Measurements from ENCODE around the gene RBBP9.
"Not testable (repeated sequence)": the region's sequence is repeated elsewhere in the genome, so short reads cannot be mapped to it uniquely, and the experiment has no call there.

The RBBP9 gene

GRCh38 chr20:18527836-18528235 lies 30.8 kb upstream of the RBBP9 start:
- no peak overlapping the region for H3K4me3 ChIP-seq (ENCODE audit: low read depth in 1 of 5, low read length in 5 of 5)
- no peak overlapping the region for H3K27ac ChIP-seq (ENCODE audit: low read depth, low read length)
- H3K9ac ChIP-seq (ENCODE audit: low read length in 5 of 5): no peak overlapping the region
- H3K27me3 ChIP-seq (ENCODE audit: control insufficient read depth in 5 of 5, insufficient read depth in 4 of 5, low read length in 5 of 5): no peaks in the 10 kb centered on the region
- H3K9me3 ChIP-seq (ENCODE audit: control insufficient read depth in 5 of 5, low read length in 5 of 5): no peaks in the 10 kb centered on the region
- H3K36me3 ChIP-seq (ENCODE audit: control insufficient read depth in 5 of 5, insufficient read depth in 5 of 5, low read length in 5 of 5): peaks cover 51 to 87% (median 77%) of the 10 kb centered on the region in 5 donors
- no peaks in the 10 kb centered on the region for H3K4me1 ChIP-seq (ENCODE audit: control insufficient read depth in 5 of 5, insufficient read depth in 5 of 5, low read length in 5 of 5)

GRCh38 chr20:18527339-18527738 lies 30.3 kb upstream of the RBBP9 start:
- Histone ChIP-seq H3K4me3 (ENCODE audit: low read depth in 1 of 5, low read length in 5 of 5) (no peak overlapping the region), H3K27ac (ENCODE audit: low read depth, low read length) (no peak overlapping the region), H3K9ac (ENCODE audit: low read length in 5 of 5) (no peak overlapping the region), H3K9me3 (ENCODE audit: control insufficient read depth in 5 of 5, low read length in 5 of 5) (no peaks in the 10 kb centered on the region), H3K36me3 (ENCODE audit: control insufficient read depth in 5 of 5, insufficient read depth in 5 of 5, low read length in 5 of 5) (peaks cover 47 to 82% (median 72%) of the 10 kb centered on the region in 5 donors), H3K4me1 (ENCODE audit: control insufficient read depth in 5 of 5, insufficient read depth in 5 of 5, low read length in 5 of 5) (no peaks in the 10 kb centered on the region), H3K27me3 (ENCODE audit: control insufficient read depth in 5 of 5, insufficient read depth in 4 of 5, low read length in 5 of 5) (no peaks in the 10 kb centered on the region)

- H3K27me3 ChIP-seq (ENCODE audit: control insufficient read depth in 5 of 5, insufficient read depth in 4 of 5, low read length in 5 of 5); H3K9ac ChIP-seq (ENCODE audit: low read length in 5 of 5); H3K27ac ChIP-seq (ENCODE audit: low read depth, low read length); H3K4me1 ChIP-seq (ENCODE audit: control insufficient read depth in 5 of 5, insufficient read depth in 5 of 5, low read length in 5 of 5); H3K4me3 ChIP-seq (ENCODE audit: low read depth in 1 of 5, low read length in 5 of 5); H3K9me3 ChIP-seq (ENCODE audit: control insufficient read depth in 5 of 5, low read length in 5 of 5): not testable (repeated sequence)
- H3K36me3 ChIP-seq (ENCODE audit: control insufficient read depth in 5 of 5, insufficient read depth in 5 of 5, low read length in 5 of 5): peaks cover 43 to 80% (median 67%) of the 10 kb centered on the region in 5 donors
Observed at GRCh38 chr20:18526761-18527160, 29.7 kb upstream of the RBBP9 start.

- Histone ChIP-seq H3K27ac (ENCODE audit: low read depth, low read length) (no peak overlapping the region), H3K27me3 (ENCODE audit: control insufficient read depth in 5 of 5, insufficient read depth in 4 of 5, low read length in 5 of 5) (no peaks in the 10 kb centered on the region), H3K4me3 (ENCODE audit: low read depth in 1 of 5, low read length in 5 of 5) (no peak overlapping the region), H3K36me3 (ENCODE audit: control insufficient read depth in 5 of 5, insufficient read depth in 5 of 5, low read length in 5 of 5) (peaks cover 40 to 74% (median 55%) of the 10 kb centered on the region in 5 donors), H3K9me3 (ENCODE audit: control insufficient read depth in 5 of 5, low read length in 5 of 5) (no peaks in the 10 kb centered on the region), H3K4me1 (ENCODE audit: control insufficient read depth in 5 of 5, insufficient read depth in 5 of 5, low read length in 5 of 5) (no peaks in the 10 kb centered on the region), H3K9ac (ENCODE audit: low read length in 5 of 5) (no peak overlapping the region)
Observed at GRCh38 chr20:18524646-18525045, 27.6 kb upstream of the RBBP9 start.

- H3K9ac ChIP-seq (ENCODE audit: low read length in 5 of 5): no peak overlapping the region
- no peaks in the 10 kb centered on the region for H3K9me3 ChIP-seq (ENCODE audit: control insufficient read depth in 5 of 5, low read length in 5 of 5)
- H3K27me3 ChIP-seq (ENCODE audit: control insufficient read depth in 5 of 5, insufficient read depth in 4 of 5, low read length in 5 of 5): no peaks in the 10 kb centered on the region
- no peak overlapping the region for H3K4me3 ChIP-seq (ENCODE audit: low read depth in 1 of 5, low read length in 5 of 5)
- H3K4me1 ChIP-seq (ENCODE audit: control insufficient read depth in 5 of 5, insufficient read depth in 5 of 5, low read length in 5 of 5): no peaks in the 10 kb centered on the region
- H3K36me3 ChIP-seq (ENCODE audit: control insufficient read depth in 5 of 5, insufficient read depth in 5 of 5, low read length in 5 of 5): peaks cover 28 to 58% (median 39%) of the 10 kb centered on the region in 5 donors
- no peak overlapping the region for H3K27ac ChIP-seq (ENCODE audit: low read depth, low read length)
Observed at GRCh38 chr20:18523066-18523465, 26.0 kb upstream of the RBBP9 start.

GRCh38 chr20:18522066-18522465 lies 25.0 kb upstream of the RBBP9 start:
- not testable (repeated sequence) for H3K27me3 ChIP-seq (ENCODE audit: control insufficient read depth in 5 of 5, insufficient read depth in 4 of 5, low read length in 5 of 5); H3K27ac ChIP-seq (ENCODE audit: low read depth, low read length); H3K4me1 ChIP-seq (ENCODE audit: control insufficient read depth in 5 of 5, insufficient read depth in 5 of 5, low read length in 5 of 5); H3K4me3 ChIP-seq (ENCODE audit: low read depth in 1 of 5, low read length in 5 of 5); H3K9me3 ChIP-seq (ENCODE audit: control insufficient read depth in 5 of 5, low read length in 5 of 5); H3K9ac ChIP-seq (ENCODE audit: low read length in 5 of 5)
- peaks cover 22 to 51% (median 29%) of the 10 kb centered on the region in 5 donors for H3K36me3 ChIP-seq (ENCODE audit: control insufficient read depth in 5 of 5, insufficient read depth in 5 of 5, low read length in 5 of 5)

GRCh38 chr20:18515973-18516372 lies 18.9 kb upstream of the RBBP9 start:
- Histone ChIP-seq H3K4me3 (ENCODE audit: low read depth in 1 of 5, low read length in 5 of 5) (no peak overlapping the region), H3K27me3 (ENCODE audit: control insufficient read depth in 5 of 5, insufficient read depth in 4 of 5, low read length in 5 of 5) (no peaks in the 10 kb centered on the region), H3K36me3 (ENCODE audit: control insufficient read depth in 5 of 5, insufficient read depth in 5 of 5, low read length in 5 of 5) (peaks cover 8 to 43% (median 22%) of the 10 kb centered on the region in 5 donors), H3K4me1 (ENCODE audit: control insufficient read depth in 5 of 5, insufficient read depth in 5 of 5, low read length in 5 of 5) (no peaks in the 10 kb centered on the region), H3K9ac (ENCODE audit: low read length in 5 of 5) (no peak overlapping the region), H3K27ac (ENCODE audit: low read depth, low read length) (no peak overlapping the region), H3K9me3 (ENCODE audit: control insufficient read depth in 5 of 5, low read length in 5 of 5) (no peaks in the 10 kb centered on the region)

GRCh38 chr20:18514127-18514526 lies 17.1 kb upstream of the RBBP9 start:
- Histone ChIP-seq H3K9ac (ENCODE audit: low read length in 5 of 5) (no peak overlapping the region), H3K4me1 (ENCODE audit: control insufficient read depth in 5 of 5, insufficient read depth in 5 of 5, low read length in 5 of 5) (peaks cover 0 to 2% (median under 1%) of the 10 kb centered on the region in 5 donors), H3K27me3 (ENCODE audit: control insufficient read depth in 5 of 5, insufficient read depth in 4 of 5, low read length in 5 of 5) (no peaks in the 10 kb centered on the region), H3K9me3 (ENCODE audit: control insufficient read depth in 5 of 5, low read length in 5 of 5) (no peaks in the 10 kb centered on the region), H3K36me3 (ENCODE audit: control insufficient read depth in 5 of 5, insufficient read depth in 5 of 5, low read length in 5 of 5) (peaks cover 12 to 45% (median 28%) of the 10 kb centered on the region in 5 donors), H3K4me3 (ENCODE audit: low read depth in 1 of 5, low read length in 5 of 5) (no peak overlapping the region), H3K27ac (ENCODE audit: low read depth, low read length) (no peak overlapping the region)

GRCh38 chr20:18513208-18513607 lies 16.2 kb upstream of the RBBP9 start:
- H3K36me3 ChIP-seq (ENCODE audit: control insufficient read depth in 5 of 5, insufficient read depth in 5 of 5, low read length in 5 of 5): peaks cover 12 to 45% (median 28%) of the 10 kb centered on the region in 5 donors
- no peak overlapping the region for H3K4me3 ChIP-seq (ENCODE audit: low read depth in 1 of 5, low read length in 5 of 5)
- H3K4me1 ChIP-seq (ENCODE audit: control insufficient read depth in 5 of 5, insufficient read depth in 5 of 5, low read length in 5 of 5): peaks cover 2 to 11% (median 10%) of the 10 kb centered on the region in 5 donors
- H3K27me3 ChIP-seq (ENCODE audit: control insufficient read depth in 5 of 5, insufficient read depth in 4 of 5, low read length in 5 of 5): no peaks in the 10 kb centered on the region
- H3K9ac ChIP-seq (ENCODE audit: low read length in 5 of 5): no peak overlapping the region
- H3K9me3 ChIP-seq (ENCODE audit: control insufficient read depth in 5 of 5, low read length in 5 of 5): no peaks in the 10 kb centered on the region
- H3K27ac ChIP-seq (ENCODE audit: low read depth, low read length): no peak overlapping the region

- no peak overlapping the region for H3K4me3 ChIP-seq (ENCODE audit: low read depth in 1 of 5, low read length in 5 of 5)
- H3K36me3 ChIP-seq (ENCODE audit: control insufficient read depth in 5 of 5, insufficient read depth in 5 of 5, low read length in 5 of 5): peaks cover 12 to 38% (median 28%) of the 10 kb centered on the region in 5 donors
- no peaks in the 10 kb centered on the region for H3K9me3 ChIP-seq (ENCODE audit: control insufficient read depth in 5 of 5, low read length in 5 of 5)
- no peak overlapping the region for H3K27ac ChIP-seq (ENCODE audit: low read depth, low read length)
- H3K9ac ChIP-seq (ENCODE audit: low read length in 5 of 5): no peak overlapping the region
- no peaks in the 10 kb centered on the region for H3K27me3 ChIP-seq (ENCODE audit: control insufficient read depth in 5 of 5, insufficient read depth in 4 of 5, low read length in 5 of 5)
- peaks cover 3 to 20% (median 18%) of the 10 kb centered on the region in 5 donors for H3K4me1 ChIP-seq (ENCODE audit: control insufficient read depth in 5 of 5, insufficient read depth in 5 of 5, low read length in 5 of 5)
Observed at GRCh38 chr20:18511571-18511970, 14.5 kb upstream of the RBBP9 start.

Data from subcutaneous abdominal adipose tissue (tissue), 5 donors.